GM15510 (cell line): ENCODE measurements around the gene EPM2A.

Source experiments
- POLR2A ChIP-seq: IDR thresholded peaks from 3 replicates; pipeline ENCODE4 v1.6.1; 2011; ENCODE audit warnings: borderline replicate concordance; ENCODE audit not compliant: insufficient read length; ENCODE audit errors: extremely low read depth

Gene EPM2A

DNA sequence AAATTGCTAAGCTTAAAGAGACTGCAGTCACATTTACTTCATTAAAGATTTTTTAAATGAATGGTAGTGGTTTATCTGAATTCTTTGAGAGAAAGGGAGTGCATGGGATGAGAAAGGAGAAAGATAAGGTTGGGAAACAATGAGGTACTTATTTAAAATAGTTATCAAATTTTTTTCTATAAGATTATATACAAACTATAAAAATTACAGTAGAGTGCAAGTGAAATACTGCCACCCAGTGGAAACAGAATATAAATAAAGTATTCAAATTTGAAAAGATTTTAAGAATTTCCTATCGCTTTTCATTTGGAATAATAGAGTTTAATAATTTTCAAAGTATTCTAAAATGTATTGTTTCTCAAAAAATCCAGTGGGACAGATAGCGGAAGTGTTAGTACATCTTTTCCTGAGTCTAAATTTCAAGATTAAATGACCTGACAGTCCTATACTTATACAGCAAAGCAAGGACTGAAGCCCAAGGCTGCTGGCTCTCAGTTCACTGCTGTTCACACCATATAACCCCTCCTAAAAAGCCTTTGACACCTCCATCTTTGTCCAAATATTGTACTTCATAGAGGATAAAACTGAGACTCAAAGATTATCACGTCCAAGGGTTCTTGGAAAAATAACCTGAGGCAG, 31.1 kb downstream of the EPM2A start:
- no peak for TF ChIP-seq POLR2A

GRCh38 chr6:145699462-145699861, 35.9 kb downstream of the EPM2A start:
- TF ChIP-seq POLR2A, result no peak

GRCh38 chr6:145694083-145694737, 41.1 kb downstream of the EPM2A start:
- TF ChIP-seq POLR2A, result no peak

- no peak for TF ChIP-seq POLR2A
Measured at GRCh38 chr6:145690969-145691368, 44.4 kb downstream of the EPM2A start.

GRCh38 chr6:145689529-145689928, 45.8 kb downstream of the EPM2A start:
- TF ChIP-seq POLR2A, result no peak

- no peak for TF ChIP-seq POLR2A
Measured at GRCh38 chr6:145688493-145688905, 46.8 kb downstream of the EPM2A start.

- TF ChIP-seq POLR2A, result no peak
Measured at GRCh38 chr6:145685932-145686331, 49.4 kb downstream of the EPM2A start.

- no peak for TF ChIP-seq POLR2A
Measured at GRCh38 chr6:145681965-145682364, 53.4 kb downstream of the EPM2A start.

DNA sequence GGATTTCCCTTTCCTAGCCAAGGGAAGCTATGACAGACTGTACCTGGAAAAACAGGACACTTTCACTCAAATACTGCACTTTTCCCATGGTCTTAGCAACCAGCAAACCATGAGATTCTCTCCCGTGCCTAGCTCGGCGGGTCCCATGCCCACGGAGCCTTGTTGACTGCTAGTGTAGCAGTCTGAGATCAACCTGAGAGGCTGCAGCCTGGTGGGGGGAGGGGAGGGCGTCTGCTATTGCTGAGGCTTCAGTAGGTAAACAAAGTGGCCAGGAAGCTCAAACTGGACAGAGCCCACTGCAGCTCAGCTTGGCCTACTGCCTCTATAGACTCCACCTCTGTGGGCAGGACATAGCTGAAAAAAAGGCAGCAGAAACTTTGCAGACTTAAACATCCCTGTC, 61.8 kb downstream of the EPM2A start:
- no peak for TF ChIP-seq POLR2A

GRCh38 chr6:145670311-145670710, 65.0 kb downstream of the EPM2A start:
- no peak for TF ChIP-seq POLR2A

DNA sequence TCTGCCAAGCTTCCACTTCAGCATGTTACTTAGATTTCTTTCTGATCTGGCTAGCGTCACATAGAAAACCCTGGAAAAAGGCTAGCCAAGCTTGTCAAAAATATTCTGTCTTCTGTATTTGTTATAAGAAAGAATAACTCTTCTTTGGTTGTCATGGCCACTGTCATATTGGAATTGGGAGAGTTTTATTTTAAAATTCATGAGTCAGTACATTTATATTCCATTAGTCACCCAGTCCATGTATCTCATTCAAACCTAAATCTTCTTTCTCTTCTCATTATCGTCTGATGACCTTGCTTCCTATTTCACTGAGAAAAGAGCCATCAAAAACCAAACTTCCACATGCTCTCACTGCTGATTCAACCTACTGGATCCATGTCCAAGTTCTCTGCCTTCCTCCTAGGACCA, 65.7 kb downstream of the EPM2A start:
- TF ChIP-seq POLR2A, result no peak

DNA sequence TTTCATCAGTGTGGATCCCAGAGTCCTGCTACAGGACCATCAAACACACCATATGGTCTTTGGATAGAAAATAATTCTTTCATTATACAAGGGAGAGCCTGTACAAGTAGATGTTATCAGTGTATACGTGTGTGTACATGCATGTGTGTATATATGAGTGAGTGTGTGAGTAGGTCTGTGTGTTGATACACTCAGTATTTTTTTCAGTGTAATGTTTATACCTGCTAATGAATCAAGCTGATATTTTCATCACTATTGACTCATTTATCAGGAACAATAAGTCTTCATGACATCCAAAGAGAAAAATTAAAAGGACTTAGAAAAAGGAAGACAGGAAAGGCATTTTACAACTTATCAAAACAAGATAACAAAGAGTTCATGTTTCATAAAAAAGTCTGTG, 66.5 kb downstream of the EPM2A start:
- no peak for TF ChIP-seq POLR2A

GRCh38 chr6:145660676-145661075, 74.6 kb downstream of the EPM2A start:
- no peak for TF ChIP-seq POLR2A

- TF ChIP-seq POLR2A, result no peak
Measured at GRCh38 chr6:145656128-145656527, 79.2 kb downstream of the EPM2A start.

DNA sequence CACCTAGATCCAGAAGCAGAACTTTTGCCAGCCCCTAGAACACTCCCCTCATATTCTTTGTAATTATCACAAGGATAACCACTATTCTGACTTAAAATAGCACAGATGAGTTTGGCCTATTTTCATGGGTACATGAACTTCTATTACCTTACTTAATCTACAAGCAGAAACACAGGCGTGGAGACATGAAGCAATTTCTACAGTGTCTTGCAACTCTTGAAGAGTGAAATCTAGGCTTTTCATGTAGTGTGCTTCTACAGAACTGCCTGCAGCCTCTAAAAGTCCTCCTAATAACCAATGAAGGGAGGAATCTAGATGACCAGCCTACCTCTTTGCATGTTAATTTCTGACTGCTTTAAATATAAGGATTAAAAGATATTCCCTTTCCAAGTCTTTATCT, 82.7 kb downstream of the EPM2A start:
- TF ChIP-seq POLR2A, result no peak

GRCh38 chr6:145651988-145652387, 83.3 kb downstream of the EPM2A start:
- TF ChIP-seq POLR2A, result no peak
